ENCODE data around the gene MT2A.

MT2A gene

DNA sequence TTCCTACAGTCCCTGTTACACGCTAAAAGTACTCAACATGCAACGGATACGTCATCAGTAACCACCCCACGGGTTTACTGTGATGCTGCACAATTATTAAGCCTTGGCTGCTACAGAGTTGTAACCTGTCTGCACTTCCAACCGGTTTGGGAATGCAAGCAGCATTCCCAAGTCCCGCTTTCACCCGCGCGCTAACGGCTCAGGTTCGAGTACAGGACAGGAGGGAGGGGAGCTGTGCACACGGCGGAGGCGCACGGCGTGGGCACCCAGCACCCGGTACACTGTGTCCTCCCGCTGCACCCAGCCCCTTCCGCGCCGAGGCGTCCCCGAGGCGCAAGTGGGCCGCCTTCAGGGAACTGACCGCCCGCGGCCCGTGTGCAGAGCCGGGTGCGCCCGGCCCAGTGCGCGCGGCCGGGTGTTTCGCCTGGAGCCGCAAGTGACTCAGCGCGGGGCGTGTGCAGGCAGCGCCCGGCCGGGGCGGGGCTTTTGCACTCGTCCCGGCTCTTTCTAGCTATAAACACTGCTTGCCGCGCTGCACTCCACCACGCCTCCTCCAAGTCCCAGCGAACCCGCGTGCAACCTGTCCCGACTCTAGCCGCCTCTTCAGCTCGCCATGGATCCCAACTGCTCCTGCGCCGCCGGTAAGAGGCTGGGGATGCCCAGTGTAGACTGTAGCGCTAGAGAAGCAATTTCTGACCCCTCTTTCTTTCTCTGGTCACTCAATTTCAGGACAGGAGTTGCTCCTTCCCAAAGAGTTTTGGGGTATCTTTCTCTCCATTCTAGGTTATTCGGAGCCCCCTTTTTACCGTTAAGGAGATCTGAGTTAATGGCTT lies at the start of gene MT2A:
MT2A (plus strand) TSS at position 542 of the 833 bp plus-strand sequence; CDS start at position 614, 72 bp downstream.
- in situ Hi-C loops (cut with MboI; ENCODE audit: low sequenced_read_pairs): loop anchor here (10.0 to 25.0 kb wide), 2 partner anchors 77 to 96 kb away; partner anchors contain the start of genes BBS2 and MT1X

DNA sequence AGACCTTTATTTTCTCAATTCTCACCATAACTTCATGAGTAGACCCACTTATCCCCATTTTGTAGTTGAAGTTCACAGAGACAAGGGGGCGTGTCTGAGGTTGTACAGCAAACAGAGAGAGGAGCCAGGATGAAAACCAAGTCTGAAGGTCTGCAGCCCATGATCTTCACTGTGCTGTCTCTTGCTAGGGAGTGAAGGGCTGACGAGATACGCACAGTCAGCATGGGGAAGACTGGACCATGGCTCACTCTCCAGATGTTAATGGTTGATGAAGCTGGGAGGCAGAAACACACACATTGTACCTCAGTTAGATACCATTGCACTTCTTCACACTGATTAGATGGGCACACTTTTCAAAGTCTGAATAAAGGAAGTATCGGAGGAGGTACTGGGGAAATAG lies 49.3 kb upstream of the MT2A start:
- in situ Hi-C loops (cut with MboI; ENCODE audit: low sequenced_read_pairs): no loop called here

- in situ Hi-C loops (cut with MboI; ENCODE audit: low sequenced_read_pairs): no loop called here
Measured at GRCh38 chr16:56560447-56560846, 47.9 kb upstream of the MT2A start.

GRCh38 chr16:56561126-56561525 lies 47.3 kb upstream of the MT2A start:
- in situ Hi-C loops (cut with MboI; ENCODE audit: low sequenced_read_pairs): no loop called here

DNA sequence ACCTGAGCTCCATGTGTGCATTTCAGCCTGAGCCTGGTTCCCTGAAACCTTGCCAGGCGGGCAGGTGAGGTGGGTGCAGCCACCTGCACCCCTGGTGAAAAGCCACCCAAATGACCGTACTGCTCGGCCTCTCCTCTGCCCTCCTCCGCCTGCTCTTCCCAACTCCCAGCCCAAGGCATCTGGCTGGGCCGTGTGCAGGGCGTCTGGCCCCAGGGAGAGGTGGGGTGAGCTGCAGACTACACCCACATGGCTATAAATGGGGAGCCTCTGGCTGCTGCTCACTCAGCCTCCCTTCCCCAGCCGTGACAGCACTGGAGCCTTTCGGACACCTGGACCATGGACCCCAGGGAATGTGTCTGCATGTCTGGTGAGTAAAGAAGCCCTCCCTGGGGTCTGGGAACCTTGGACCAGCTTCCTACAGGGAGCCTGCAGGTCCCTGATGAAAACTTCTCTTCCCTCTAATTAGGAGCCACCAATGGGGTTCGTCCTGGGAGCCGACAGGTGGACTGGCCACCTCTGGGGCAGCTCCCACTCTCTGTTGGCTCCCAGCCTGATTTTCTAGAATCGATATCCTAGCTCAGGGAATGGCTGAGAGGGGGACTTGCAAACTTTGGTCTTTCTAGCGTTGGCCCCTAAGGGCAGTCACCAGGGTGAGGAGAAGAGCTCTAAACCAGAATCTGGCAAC lies 43.4 kb upstream of the MT2A start, which contains the start of gene MT4:
MT4 (plus strand) TSS at position 281 of the 685 bp plus-strand sequence; CDS start at position 337, 56 bp downstream.
- in situ Hi-C loops (cut with MboI; ENCODE audit: low sequenced_read_pairs): no loop called here

DNA sequence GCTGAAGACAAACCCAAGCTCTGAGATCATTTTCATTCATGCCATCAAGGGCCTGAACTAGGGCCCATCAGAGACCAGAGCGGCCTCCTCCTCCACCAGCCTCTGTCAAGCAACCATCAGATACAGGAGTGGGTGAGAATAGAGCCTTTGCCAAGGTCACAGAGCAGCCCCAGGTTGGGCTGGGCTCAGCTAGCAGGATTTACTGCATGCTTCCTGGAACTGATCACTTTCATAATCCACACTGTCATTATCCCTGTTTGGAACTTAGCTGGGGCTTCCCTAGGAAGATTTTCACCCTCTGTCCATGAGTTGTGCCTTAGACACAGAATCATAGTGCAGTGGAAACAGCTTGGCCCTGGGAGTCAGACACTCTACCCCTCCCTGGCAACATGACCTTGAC lies 38.4 kb upstream of the MT2A start:
- in situ Hi-C loops (cut with MboI; ENCODE audit: low sequenced_read_pairs): no loop called here

GRCh38 chr16:56571525-56571924 lies 36.9 kb upstream of the MT2A start:
- in situ Hi-C loops (cut with MboI; ENCODE audit: low sequenced_read_pairs): no loop called here

DNA sequence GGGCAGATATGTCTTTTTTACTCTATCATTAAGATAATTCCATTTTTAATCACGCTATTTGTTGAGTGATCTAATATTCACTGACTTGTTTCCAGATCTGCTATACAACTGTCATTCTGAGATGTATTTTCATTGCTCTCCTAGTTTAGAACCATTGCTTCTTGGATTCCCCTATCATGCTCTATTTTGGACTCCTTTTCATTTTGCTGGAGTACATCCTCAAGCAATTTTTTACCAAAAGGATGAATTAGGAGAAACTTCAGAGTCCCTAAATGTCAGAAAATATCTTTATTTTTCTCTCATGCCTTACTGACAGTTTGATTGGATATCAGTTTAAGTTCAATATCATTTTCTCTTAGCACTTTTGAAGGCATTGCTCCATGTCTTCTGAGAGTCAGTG lies 33.8 kb upstream of the MT2A start:
- in situ Hi-C loops (cut with MboI; ENCODE audit: low sequenced_read_pairs): no loop called here

DNA sequence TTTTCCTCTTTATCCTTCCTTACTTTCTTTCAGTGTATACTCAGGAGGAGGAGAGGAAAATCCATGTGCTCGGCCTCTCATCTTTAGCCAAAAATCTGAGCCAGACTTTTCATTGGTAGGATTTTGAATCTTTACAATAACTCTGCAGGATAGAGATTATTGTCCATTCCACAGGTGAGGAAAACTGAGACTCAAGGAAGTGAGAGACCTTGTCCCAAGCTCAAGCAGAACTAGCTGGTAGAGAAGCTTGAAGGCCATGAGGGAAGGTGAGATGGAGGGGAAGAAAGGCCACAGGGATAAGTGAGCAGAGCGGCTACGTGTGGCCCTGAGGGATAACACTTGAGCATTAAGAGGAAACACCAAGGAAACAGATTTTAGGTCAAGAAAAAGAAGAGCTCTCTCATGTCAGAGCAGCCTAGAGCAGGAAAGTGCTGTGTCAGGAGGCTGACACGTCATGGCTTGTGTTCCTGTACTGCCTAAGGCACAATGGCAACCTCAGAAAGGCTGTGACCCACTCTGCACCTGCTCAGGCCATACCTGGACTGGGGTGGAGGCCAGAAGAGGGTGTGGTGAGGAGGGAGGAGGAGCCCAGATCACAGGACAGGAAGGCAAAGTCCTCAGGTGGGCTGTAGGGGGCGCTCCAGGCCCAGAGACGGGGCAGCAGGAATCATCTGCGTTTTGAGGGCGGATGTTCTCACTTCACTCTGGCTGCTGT lies 31.6 kb upstream of the MT2A start:
- in situ Hi-C loops (cut with MboI; ENCODE audit: low sequenced_read_pairs): no loop called here

DNA sequence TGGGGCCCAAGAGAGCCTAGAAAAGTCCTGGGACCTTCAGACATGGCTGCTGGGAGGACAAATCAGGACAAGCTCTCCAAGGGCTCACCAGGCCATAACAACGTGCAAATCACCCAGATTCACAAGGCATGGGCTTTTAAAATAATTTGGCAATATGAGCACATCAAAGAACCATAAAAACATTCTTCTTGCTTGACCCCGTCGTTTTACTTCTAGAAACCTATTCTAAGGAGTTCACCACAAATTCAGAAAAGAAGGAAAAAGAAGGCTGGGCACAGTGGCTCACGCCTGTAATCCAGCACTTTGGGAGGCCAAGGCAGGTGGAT lies 31.1 kb upstream of the MT2A start:
- in situ Hi-C loops (cut with MboI; ENCODE audit: low sequenced_read_pairs): no loop called here

DNA sequence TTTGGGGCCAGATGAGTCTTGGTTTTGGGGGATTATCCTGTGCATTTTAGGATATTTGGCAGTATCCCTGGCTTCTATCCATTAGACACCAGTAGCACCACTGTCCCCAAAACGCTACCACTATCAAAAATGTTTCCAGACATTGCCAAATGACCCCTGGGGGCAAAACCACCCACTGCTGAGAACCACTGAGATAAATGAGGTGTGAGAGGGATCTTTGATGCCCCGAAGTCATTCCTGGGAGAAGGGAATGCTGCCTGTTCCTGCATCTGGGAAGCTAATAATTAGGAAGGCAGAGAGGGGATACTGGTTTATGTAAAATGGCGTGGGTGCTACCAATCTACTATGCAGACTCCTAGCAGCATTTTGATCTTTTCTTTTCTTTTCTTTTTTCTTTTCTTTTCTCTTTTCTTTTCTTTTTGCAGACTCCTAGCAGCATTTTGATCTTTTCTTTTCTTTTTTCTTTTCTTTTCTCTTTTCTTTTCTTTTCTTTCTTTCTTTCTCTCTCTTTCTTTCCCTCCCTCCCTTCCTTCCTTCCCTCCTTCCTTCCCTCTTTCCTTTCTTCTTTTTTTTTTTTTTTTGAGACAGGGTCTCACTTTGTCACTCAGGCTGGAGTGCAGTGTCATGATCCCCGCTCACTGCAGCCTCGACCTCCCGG lies 27.9 kb upstream of the MT2A start:
- in situ Hi-C loops (cut with MboI; ENCODE audit: low sequenced_read_pairs): loop anchor here (10.0 kb wide), 1 partner anchor 124 kb away; no protein-coding TSS in a partner anchor

GRCh38 chr16:56582911-56583310 lies 25.5 kb upstream of the MT2A start:
- in situ Hi-C loops (cut with MboI; ENCODE audit: low sequenced_read_pairs): loop anchor here (10.0 kb wide), 1 partner anchor 122 kb away; no protein-coding TSS in a partner anchor

DNA sequence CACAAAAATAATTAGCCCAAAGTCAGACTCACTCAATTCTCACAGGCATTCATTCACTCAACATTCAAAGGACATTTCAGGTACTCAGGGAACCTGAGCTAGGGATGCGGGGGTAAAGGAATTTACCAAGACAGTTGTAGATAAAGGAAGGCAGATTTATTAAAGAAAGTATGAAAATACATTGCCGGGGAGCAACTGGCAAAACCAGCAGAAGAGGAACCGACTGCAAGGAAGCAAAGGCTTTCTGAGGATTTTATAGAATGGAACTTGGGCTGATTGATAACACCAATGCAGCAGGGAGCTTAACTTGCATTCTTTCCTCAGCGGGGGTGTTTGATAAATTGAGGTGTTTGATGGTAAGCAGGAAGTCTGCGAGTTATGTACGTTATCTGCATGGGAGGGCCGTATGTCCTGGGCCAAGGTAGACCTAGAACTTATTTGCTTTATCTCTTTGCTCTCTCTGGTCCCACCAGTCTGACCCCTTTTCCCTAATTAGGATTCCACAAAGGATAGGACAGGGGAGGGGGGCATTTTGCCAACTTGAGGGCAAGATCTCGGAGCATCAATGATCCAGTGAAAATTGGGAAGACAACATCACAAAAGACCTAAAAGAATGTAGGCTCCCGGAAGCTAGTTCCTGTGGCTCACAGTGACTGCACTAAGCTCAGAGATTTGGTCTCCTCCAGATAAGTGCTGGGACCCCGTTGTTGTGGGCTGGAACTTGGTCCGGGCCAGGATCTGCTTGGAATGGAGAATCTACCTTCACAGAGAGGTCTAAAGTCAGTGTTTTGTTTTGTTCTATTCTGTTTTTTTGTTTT lies 24.8 kb upstream of the MT2A start:
- in situ Hi-C loops (cut with MboI; ENCODE audit: low sequenced_read_pairs): loop anchor here (10.0 kb wide), 1 partner anchor 121 kb away; no protein-coding TSS in a partner anchor

DNA sequence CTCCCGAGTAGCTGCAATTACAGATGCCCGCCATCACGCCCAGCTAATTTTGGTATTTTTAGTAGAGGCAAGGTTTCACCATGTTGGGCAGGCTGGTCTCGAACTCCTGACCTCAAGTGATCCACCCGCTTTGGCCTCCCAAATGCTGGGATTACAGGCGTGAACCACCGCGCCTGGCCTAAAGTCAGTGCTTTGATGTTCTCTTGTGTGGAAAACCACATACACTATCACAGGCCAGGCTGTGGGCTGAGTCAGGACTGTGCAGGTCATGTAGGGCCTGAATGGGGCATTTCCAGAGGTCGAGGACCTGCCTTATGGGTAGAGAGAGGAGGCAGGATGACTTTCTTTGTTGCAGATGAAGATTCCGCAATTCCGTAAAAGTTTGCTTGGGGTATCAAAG lies 24.1 kb upstream of the MT2A start:
- in situ Hi-C loops (cut with MboI; ENCODE audit: low sequenced_read_pairs): loop anchor here (10.0 kb wide), 1 partner anchor 121 kb away; no protein-coding TSS in a partner anchor

- in situ Hi-C loops (cut with MboI; ENCODE audit: low sequenced_read_pairs): loop anchor here (10.0 kb wide), 1 partner anchor 116 kb away; no protein-coding TSS in a partner anchor
Measured at GRCh38 chr16:56588781-56589140, 19.6 kb upstream of the MT2A start.

GRCh38 chr16:56589141-56590039 lies 19.0 kb upstream of the MT2A start, which contains the start of gene MT3:
TSS of gene MT3 (plus strand) at chr16:56589528. CDS start at chr16:56589591, 63 bp downstream.
- in situ Hi-C loops (cut with MboI; ENCODE audit: low sequenced_read_pairs): loop anchor here (10.0 kb wide), 1 partner anchor 115 kb away; no protein-coding TSS in a partner anchor

- in situ Hi-C loops (cut with MboI; ENCODE audit: low sequenced_read_pairs): no loop called here
Measured at GRCh38 chr16:56591377-56592060, 16.9 kb upstream of the MT2A start.
